ENCODE results near the gene NEXN.

The NEXN gene

GRCh38 chr1:77866296-77866695 lies 22.1 kb upstream of the NEXN start:
- Histone ChIP-seq H3K9me3 (ENCODE audit: insufficient read depth, low read length) (no peaks in the 10 kb centered on the region), H3K79me2 (ENCODE audit: insufficient read depth, low read length) (no peaks in the 10 kb centered on the region), H3K9me2 (replicated peaks; ENCODE audit: insufficient read depth, low read length) (no peaks in the 10 kb centered on the region), H3K9ac (ENCODE audit: low read length) (no peak overlapping the region), H3K36me3 (ENCODE audit: low read length) (no peaks in the 10 kb centered on the region), H2AFZ (ENCODE audit: low read depth, low read length, severe bottlenecking) (no peak overlapping the region), H3K4me3 (ENCODE audit: insufficient read depth, low read length, poor library complexity, severe bottlenecking) (no peak overlapping the region), H3F3A (ENCODE audit: insufficient read depth) (no peaks in the 10 kb centered on the region), H3K27me3 (ENCODE audit: low read length) (no peaks in the 10 kb centered on the region), H3K4me2 (ENCODE audit: low read depth, low read length, poor library complexity, severe bottlenecking) (no peak overlapping the region), H3K27ac (ENCODE audit: low read depth, low read length) (no peak overlapping the region), H4K20me1 (ENCODE audit: low read depth, low read length) (no peaks in the 10 kb centered on the region)
- TF ChIP-seq EZH2phosphoT487 (conservative IDR thresholded peaks at IDR 0.05; ENCODE audit: low read length) (no peak), CTCF (IDR thresholded peaks at IDR 0.05; ENCODE audit: insufficient read depth, low read length, poor library complexity, severe bottlenecking) (no peak)

- Histone ChIP-seq H3K4me3 (ENCODE audit: insufficient read depth, low read length, poor library complexity, severe bottlenecking) (no peak overlapping the region), H3K79me2 (ENCODE audit: insufficient read depth, low read length) (no peaks in the 10 kb centered on the region), H4K20me1 (ENCODE audit: low read depth, low read length) (no peaks in the 10 kb centered on the region), H2AFZ (ENCODE audit: low read depth, low read length, severe bottlenecking) (no peak overlapping the region), H3K9me2 (replicated peaks; ENCODE audit: insufficient read depth, low read length) (no peaks in the 10 kb centered on the region), H3K9ac (ENCODE audit: low read length) (no peak overlapping the region), H3K4me2 (ENCODE audit: low read depth, low read length, poor library complexity, severe bottlenecking) (no peak overlapping the region), H3F3A (ENCODE audit: insufficient read depth) (0 out of 2 replicates have a peak, but pooled peaks cover 13% of the 10 kb centered on the region), H3K27me3 (ENCODE audit: low read length) (no peaks in the 10 kb centered on the region), H3K9me3 (ENCODE audit: insufficient read depth, low read length) (no peaks in the 10 kb centered on the region), H3K27ac (ENCODE audit: low read depth, low read length) (no peak overlapping the region), H3K36me3 (ENCODE audit: low read length) (no peaks in the 10 kb centered on the region)
- TF ChIP-seq EZH2phosphoT487 (conservative IDR thresholded peaks at IDR 0.05; ENCODE audit: low read length) (no peak), CTCF (IDR thresholded peaks at IDR 0.05; ENCODE audit: insufficient read depth, low read length, poor library complexity, severe bottlenecking) (no peak)
Measured at GRCh38 chr1:77872645-77873044, 15.8 kb upstream of the NEXN start.

GRCh38 chr1:77873461-77873860 lies 15.0 kb upstream of the NEXN start:
- TF ChIP-seq EZH2phosphoT487 (conservative IDR thresholded peaks at IDR 0.05; ENCODE audit: low read length) (no peak), CTCF (IDR thresholded peaks at IDR 0.05; ENCODE audit: insufficient read depth, low read length, poor library complexity, severe bottlenecking) (no peak)
- Histone ChIP-seq H3K27ac (ENCODE audit: low read depth, low read length) (no peak overlapping the region), H3K4me2 (ENCODE audit: low read depth, low read length, poor library complexity, severe bottlenecking) (no peak overlapping the region), H3K79me2 (ENCODE audit: insufficient read depth, low read length) (no peaks in the 10 kb centered on the region), H3K9ac (ENCODE audit: low read length) (no peak overlapping the region), H2AFZ (ENCODE audit: low read depth, low read length, severe bottlenecking) (no peak overlapping the region), H4K20me1 (ENCODE audit: low read depth, low read length) (no peaks in the 10 kb centered on the region), H3K36me3 (ENCODE audit: low read length) (no peaks in the 10 kb centered on the region), H3K9me2 (replicated peaks; ENCODE audit: insufficient read depth, low read length) (no peaks in the 10 kb centered on the region), H3F3A (ENCODE audit: insufficient read depth) (0 out of 2 replicates have a peak, but pooled peaks cover 13% of the 10 kb centered on the region), H3K9me3 (ENCODE audit: insufficient read depth, low read length) (no peaks in the 10 kb centered on the region), H3K4me3 (ENCODE audit: insufficient read depth, low read length, poor library complexity, severe bottlenecking) (no peak overlapping the region), H3K27me3 (ENCODE audit: low read length) (no peaks in the 10 kb centered on the region)
